Endothelial cell (in vitro differentiated cells): ENCODE measurements around the gene MOCS3. TPM values are rescaled to one million over a fixed set of nuclear protein-coding genes. Genes with fewer than 3 reads are reported as not detected.

Experiments
- DNase-seq: peaks from one replicate; pipeline ENCODE4 v3.0.0; 2021; ENCODE audit warnings: low spot score
- H3K27ac Mint-ChIP-seq: one replicate; pipeline ENCODE4 v1.8.0; 2021; ENCODE audit warnings: mixed read lengths, inconsistent platforms; ENCODE audit not compliant: unreplicated experiment
- H3K27me3 Mint-ChIP-seq: one replicate; pipeline ENCODE4 v1.8.0; 2021; ENCODE audit warnings: mild to moderate bottlenecking, moderate library complexity, mixed read lengths, inconsistent platforms; ENCODE audit not compliant: unreplicated experiment
- H3K36me3 Mint-ChIP-seq: one replicate; pipeline ENCODE4 v1.8.0; 2021; ENCODE audit warnings: mild to moderate bottlenecking, low read depth, mixed read lengths, inconsistent platforms; ENCODE audit not compliant: unreplicated experiment
- H3K4me1 Mint-ChIP-seq: one replicate; pipeline ENCODE4 v1.8.0; 2021; ENCODE audit warnings: mild to moderate bottlenecking, mixed read lengths, inconsistent platforms; ENCODE audit not compliant: unreplicated experiment
- H3K4me3 Mint-ChIP-seq: one replicate; pipeline ENCODE4 v1.8.0; 2021; ENCODE audit warnings: mild to moderate bottlenecking, mixed read lengths, inconsistent platforms; ENCODE audit not compliant: unreplicated experiment
- H3K9me3 Mint-ChIP-seq: one replicate; pipeline ENCODE4 v1.8.0; 2021; ENCODE audit warnings: mixed read lengths, inconsistent platforms; ENCODE audit not compliant: unreplicated experiment
- CTCF ChIP-seq: fragments of 200-600 bp; sonication (generic); IDR thresholded peaks from one replicate; pipeline ENCODE4 v1.5.0; 2021; ENCODE audit warnings: antibody characterized with exemption; ENCODE audit not compliant: unreplicated experiment
- total RNA-seq: library from RNA; stranded (reverse); fragmentation: NEBNext Ultra II Directional; extraction: Animal tissue kit (Norgen Biotek cat#: 25700); gene quantifications from one replicate; pipeline ENCODE4 v1.2.1, GENCODE V29; 2021; ENCODE audit not compliant: unreplicated experiment

MOCS3 gene
- total RNA-seq, 1 donor from 2014 or later, result 6.3 TPM

- no peak overlapping the region for H3K4me3 Mint-ChIP-seq
- no peaks in the 10 kb centered on the region for H3K9me3 Mint-ChIP-seq
- no peak for DNase-seq
- no peak for TF ChIP-seq CTCF
- peaks cover 32% of the 10 kb centered on the region for H3K4me1 Mint-ChIP-seq
- no peaks in the 10 kb centered on the region for H3K27me3 Mint-ChIP-seq
- peak overlapping the region; percentile 43 for H3K27ac Mint-ChIP-seq
- H3K36me3 Mint-ChIP-seq, result peaks cover 3% of the 10 kb centered on the region
These were observed 40.2 kb upstream of the MOCS3 start for GRCh38 chr20:50918403-50918802.

DNA sequence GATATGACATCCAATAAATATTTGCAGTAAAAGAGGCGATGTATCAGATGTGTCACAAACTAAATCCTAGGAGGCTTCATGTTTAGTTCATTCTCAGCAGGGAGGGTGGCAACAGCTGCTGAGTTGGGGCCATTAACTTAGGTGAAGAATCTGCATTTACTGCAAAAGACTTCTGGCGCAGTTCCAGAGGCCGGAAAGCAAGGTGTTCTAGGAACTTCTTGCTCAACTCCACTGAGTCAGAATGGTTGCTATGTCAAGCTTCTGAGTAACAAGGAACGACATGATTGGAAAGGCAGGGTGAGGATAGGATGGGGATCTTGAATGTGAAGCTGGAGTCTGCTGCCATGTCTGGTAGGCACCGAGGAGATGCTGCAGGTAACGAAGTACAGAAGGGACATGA is 39.1 kb upstream of the MOCS3 start:
- DNase-seq, result no peak
- no peak for TF ChIP-seq CTCF
- Mint-ChIP-seq H3K4me3 (no peak overlapping the region), H3K27me3 (no peaks in the 10 kb centered on the region), H3K36me3 (peaks cover 3% of the 10 kb centered on the region), H3K27ac (peak overlapping the region; percentile 55), H3K4me1 (peaks cover 28% of the 10 kb centered on the region), H3K9me3 (no peaks in the 10 kb centered on the region)

GRCh38 chr20:50920997-50921396 is 37.6 kb upstream of the MOCS3 start:
- Mint-ChIP-seq H3K4me1 (peaks cover 22% of the 10 kb centered on the region), H3K36me3 (peaks cover 3% of the 10 kb centered on the region), H3K4me3 (no peak overlapping the region), H3K27ac (peak overlapping the region; percentile 53), H3K9me3 (no peaks in the 10 kb centered on the region), H3K27me3 (no peaks in the 10 kb centered on the region)
- DNase-seq, result no peak
- no peak for TF ChIP-seq CTCF

- Mint-ChIP-seq H3K36me3 (peaks cover 3% of the 10 kb centered on the region), H3K4me3 (no peak overlapping the region), H3K27ac (peak overlapping the region; percentile 77), H3K9me3 (no peaks in the 10 kb centered on the region), H3K4me1 (peaks cover 20% of the 10 kb centered on the region), H3K27me3 (no peaks in the 10 kb centered on the region)
- no peak for DNase-seq
- TF ChIP-seq CTCF, result no peak
These were observed 36.7 kb upstream of the MOCS3 start for GRCh38 chr20:50921803-50922501.

DNA sequence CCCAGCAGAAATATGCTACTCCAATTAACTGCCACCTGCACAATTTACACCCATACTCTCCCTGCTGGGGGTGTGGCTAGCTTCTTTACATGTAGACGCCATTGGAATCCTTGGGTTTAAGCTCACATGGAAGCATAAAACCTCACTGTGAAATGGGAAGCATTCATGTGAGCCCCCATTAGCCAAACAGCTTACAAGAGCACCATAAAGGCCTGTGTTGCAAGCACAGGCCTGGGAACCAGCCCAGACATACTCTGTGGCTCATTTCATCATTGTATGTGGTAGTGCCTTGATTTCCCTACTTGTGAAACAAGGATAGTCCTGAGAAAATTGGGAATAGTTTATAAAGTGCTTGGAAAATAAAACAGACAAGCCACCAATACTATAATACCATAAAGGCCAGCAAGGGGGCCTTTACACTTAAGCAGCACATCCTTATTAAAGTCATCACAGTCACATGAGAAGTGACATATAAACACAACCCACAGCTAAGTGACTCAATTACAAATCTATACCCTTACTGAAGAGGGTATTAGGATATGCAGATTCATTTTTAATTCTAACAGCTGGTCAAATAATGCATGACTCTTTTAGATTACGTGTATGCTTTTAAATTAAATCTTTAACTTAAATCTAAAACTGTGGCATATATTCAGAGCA is 34.2 kb upstream of the MOCS3 start:
- H3K36me3 Mint-ChIP-seq, result peaks cover 14% of the 10 kb centered on the region
- H3K4me3 Mint-ChIP-seq, result no peak overlapping the region
- DNase-seq, result no peak
- TF ChIP-seq CTCF, result no peak
- no peaks in the 10 kb centered on the region for H3K9me3 Mint-ChIP-seq
- H3K27me3 Mint-ChIP-seq, result no peaks in the 10 kb centered on the region
- peaks cover 33% of the 10 kb centered on the region for H3K4me1 Mint-ChIP-seq
- no peak overlapping the region for H3K27ac Mint-ChIP-seq
